ENCODE measurements around the gene PHF21A.
A peak's percentile ranks its signal among the peaks of the same experiment; 100 is the strongest.

GRCh38 chr11:45994371-45995341, 126.6 kb downstream of the PHF21A start:
- TF ChIP-seq GABPA (IDR thresholded peaks at IDR 0.05 in 1 of 2, conservative IDR thresholded peaks at IDR 0.05 in 1 of 2) (no peak), YY1 (IDR thresholded peaks at IDR 0.05) (no peak), RXRA (IDR thresholded peaks at IDR 0.05) (peak; percentile 66 to 82), RAD21 (IDR thresholded peaks at IDR 0.05) (no peak), TAF1 (conservative IDR thresholded peaks at IDR 0.05) (no peak)
- TF ChIP-seq, protein P1, sequence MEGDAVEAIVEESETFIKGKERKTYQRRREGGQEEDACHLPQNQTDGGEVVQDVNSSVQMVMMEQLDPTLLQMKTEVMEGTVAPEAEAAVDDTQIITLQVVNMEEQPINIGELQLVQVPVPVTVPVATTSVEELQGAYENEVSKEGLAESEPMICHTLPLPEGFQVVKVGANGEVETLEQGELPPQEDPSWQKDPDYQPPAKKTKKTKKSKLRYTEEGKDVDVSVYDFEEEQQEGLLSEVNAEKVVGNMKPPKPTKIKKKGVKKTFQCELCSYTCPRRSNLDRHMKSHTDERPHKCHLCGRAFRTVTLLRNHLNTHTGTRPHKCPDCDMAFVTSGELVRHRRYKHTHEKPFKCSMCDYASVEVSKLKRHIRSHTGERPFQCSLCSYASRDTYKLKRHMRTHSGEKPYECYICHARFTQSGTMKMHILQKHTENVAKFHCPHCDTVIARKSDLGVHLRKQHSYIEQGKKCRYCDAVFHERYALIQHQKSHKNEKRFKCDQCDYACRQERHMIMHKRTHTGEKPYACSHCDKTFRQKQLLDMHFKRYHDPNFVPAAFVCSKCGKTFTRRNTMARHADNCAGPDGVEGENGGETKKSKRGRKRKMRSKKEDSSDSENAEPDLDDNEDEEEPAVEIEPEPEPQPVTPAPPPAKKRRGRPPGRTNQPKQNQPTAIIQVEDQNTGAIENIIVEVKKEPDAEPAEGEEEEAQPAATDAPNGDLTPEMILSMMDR (IDR thresholded peaks at IDR 0.05; ENCODE audit: low read depth, low read length, missing input control) = no peak
- TF ChIP-seq, protein P2, sequence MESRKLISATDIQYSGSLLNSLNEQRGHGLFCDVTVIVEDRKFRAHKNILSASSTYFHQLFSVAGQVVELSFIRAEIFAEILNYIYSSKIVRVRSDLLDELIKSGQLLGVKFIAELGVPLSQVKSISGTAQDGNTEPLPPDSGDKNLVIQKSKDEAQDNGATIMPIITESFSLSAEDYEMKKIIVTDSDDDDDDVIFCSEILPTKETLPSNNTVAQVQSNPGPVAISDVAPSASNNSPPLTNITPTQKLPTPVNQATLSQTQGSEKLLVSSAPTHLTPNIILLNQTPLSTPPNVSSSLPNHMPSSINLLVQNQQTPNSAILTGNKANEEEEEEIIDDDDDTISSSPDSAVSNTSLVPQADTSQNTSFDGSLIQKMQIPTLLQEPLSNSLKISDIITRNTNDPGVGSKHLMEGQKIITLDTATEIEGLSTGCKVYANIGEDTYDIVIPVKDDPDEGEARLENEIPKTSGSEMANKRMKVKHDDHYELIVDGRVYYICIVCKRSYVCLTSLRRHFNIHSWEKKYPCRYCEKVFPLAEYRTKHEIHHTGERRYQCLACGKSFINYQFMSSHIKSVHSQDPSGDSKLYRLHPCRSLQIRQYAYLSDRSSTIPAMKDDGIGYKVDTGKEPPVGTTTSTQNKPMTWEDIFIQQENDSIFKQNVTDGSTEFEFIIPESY (IDR thresholded peaks at IDR 0.05) = no peak
- TF ChIP-seq, protein P3, sequence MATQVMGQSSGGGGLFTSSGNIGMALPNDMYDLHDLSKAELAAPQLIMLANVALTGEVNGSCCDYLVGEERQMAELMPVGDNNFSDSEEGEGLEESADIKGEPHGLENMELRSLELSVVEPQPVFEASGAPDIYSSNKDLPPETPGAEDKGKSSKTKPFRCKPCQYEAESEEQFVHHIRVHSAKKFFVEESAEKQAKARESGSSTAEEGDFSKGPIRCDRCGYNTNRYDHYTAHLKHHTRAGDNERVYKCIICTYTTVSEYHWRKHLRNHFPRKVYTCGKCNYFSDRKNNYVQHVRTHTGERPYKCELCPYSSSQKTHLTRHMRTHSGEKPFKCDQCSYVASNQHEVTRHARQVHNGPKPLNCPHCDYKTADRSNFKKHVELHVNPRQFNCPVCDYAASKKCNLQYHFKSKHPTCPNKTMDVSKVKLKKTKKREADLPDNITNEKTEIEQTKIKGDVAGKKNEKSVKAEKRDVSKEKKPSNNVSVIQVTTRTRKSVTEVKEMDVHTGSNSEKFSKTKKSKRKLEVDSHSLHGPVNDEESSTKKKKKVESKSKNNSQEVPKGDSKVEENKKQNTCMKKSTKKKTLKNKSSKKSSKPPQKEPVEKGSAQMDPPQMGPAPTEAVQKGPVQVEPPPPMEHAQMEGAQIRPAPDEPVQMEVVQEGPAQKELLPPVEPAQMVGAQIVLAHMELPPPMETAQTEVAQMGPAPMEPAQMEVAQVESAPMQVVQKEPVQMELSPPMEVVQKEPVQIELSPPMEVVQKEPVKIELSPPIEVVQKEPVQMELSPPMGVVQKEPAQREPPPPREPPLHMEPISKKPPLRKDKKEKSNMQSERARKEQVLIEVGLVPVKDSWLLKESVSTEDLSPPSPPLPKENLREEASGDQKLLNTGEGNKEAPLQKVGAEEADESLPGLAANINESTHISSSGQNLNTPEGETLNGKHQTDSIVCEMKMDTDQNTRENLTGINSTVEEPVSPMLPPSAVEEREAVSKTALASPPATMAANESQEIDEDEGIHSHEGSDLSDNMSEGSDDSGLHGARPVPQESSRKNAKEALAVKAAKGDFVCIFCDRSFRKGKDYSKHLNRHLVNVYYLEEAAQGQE (IDR thresholded peaks at IDR 0.05) = no peak
